ENCODE data around the gene POLR2E. TPM values are rescaled to one million over a fixed set of nuclear protein-coding genes. Genes with fewer than 3 reads are reported as not detected.

Gene POLR2E
- total and polyA plus RNA-seq, 2 of the 13 experiments (the other 11 are each of a cell fraction or from before 2014, with no cell fraction given): 140 to 272 TPM

DNA sequence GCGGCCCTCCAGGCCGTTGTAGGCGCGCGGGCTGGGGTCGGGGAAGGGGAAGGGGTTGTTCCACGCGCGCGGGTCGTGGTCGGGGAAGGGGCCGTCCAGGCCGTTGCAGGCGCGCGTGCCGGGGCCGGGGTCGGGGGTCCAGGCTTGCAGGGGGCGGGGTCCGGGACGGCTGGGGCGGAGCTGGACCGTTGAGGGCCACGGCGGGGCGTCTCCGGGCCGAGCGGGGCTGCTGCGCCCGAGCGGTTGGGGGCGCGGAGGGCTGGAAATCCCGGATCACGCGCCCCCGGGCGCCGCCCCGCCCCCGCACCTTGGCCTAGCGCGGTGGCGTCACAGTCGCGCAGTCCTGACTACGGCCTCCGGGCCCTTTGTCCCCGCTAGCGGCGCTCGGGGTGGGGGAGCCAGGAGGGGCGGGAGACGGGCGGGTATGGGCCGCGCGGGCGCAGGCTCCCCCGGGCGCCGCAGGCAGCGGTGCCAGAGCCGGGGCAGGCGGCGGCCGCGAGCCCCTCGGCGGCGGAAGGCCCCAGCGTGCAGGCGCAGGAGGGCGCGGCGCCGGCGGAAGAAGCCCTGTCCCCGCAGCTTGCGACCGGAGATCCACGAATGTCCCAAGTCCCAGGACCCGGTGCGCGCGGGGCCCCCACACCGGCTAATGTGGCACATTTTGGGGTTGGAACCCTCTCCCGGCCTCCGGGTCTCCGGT lies 9.3 kb upstream of the POLR2E start (continued):
- TF ChIP-seq, protein P1, sequence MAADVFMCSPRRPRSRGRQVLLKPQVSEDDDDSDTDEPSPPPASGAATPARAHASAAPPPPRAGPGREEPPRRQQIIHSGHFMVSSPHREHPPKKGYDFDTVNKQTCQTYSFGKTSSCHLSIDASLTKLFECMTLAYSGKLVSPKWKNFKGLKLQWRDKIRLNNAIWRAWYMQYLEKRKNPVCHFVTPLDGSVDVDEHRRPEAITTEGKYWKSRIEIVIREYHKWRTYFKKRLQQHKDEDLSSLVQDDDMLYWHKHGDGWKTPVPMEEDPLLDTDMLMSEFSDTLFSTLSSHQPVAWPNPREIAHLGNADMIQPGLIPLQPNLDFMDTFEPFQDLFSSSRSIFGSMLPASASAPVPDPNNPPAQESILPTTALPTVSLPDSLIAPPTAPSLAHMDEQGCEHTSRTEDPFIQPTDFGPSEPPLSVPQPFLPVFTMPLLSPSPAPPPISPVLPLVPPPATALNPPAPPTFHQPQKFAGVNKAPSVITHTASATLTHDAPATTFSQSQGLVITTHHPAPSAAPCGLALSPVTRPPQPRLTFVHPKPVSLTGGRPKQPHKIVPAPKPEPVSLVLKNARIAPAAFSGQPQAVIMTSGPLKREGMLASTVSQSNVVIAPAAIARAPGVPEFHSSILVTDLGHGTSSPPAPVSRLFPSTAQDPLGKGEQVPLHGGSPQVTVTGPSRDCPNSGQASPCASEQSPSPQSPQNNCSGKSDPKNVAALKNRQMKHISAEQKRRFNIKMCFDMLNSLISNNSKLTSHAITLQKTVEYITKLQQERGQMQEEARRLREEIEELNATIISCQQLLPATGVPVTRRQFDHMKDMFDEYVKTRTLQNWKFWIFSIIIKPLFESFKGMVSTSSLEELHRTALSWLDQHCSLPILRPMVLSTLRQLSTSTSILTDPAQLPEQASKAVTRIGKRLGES (CRISPR knock-in tag; IDR thresholded peaks at IDR 0.05; ENCODE audit: borderline replicate concordance): no peak
- TF ChIP-seq ZNF143 (CRISPR knock-in tag; IDR thresholded peaks at IDR 0.05) (no peak), MYC (CRISPR knock-in tag; IDR thresholded peaks at IDR 0.05; ENCODE audit: borderline replicate concordance) (no peak), ELF1 (CRISPR knock-in tag; IDR thresholded peaks at IDR 0.05) (no peak), SP2 (CRISPR knock-in tag; IDR thresholded peaks at IDR 0.05) (no peak), FIP1L1 (IDR thresholded peaks at IDR 0.05; ENCODE audit: borderline replicate concordance, insufficient read depth, low read depth, low read length) (no peak), ARID2 (CRISPR knock-in tag; IDR thresholded peaks at IDR 0.05; ENCODE audit: borderline replicate concordance) (no peak), ZNF773 (CRISPR knock-in tag; IDR thresholded peaks at IDR 0.05; ENCODE audit: borderline replicate concordance) (no peak), TSC22D2 (CRISPR knock-in tag; IDR thresholded peaks at IDR 0.05; ENCODE audit: borderline replicate concordance) (no peak), FOXO1 (CRISPR knock-in tag; IDR thresholded peaks at IDR 0.05) (no peak), KDM2A (CRISPR knock-in tag; IDR thresholded peaks at IDR 0.05; ENCODE audit: borderline replicate concordance, low read depth) (no peak), ZFP41 (CRISPR knock-in tag; IDR thresholded peaks at IDR 0.05; ENCODE audit: borderline replicate concordance) (no peak), MIER3 (CRISPR knock-in tag; IDR thresholded peaks at IDR 0.05; ENCODE audit: borderline replicate concordance) (no peak), HNF4A (CRISPR knock-in tag; IDR thresholded peaks at IDR 0.05) (no peak), RFX3 (CRISPR knock-in tag; IDR thresholded peaks at IDR 0.05) (no peak)
- TF ChIP-seq, protein P2, sequence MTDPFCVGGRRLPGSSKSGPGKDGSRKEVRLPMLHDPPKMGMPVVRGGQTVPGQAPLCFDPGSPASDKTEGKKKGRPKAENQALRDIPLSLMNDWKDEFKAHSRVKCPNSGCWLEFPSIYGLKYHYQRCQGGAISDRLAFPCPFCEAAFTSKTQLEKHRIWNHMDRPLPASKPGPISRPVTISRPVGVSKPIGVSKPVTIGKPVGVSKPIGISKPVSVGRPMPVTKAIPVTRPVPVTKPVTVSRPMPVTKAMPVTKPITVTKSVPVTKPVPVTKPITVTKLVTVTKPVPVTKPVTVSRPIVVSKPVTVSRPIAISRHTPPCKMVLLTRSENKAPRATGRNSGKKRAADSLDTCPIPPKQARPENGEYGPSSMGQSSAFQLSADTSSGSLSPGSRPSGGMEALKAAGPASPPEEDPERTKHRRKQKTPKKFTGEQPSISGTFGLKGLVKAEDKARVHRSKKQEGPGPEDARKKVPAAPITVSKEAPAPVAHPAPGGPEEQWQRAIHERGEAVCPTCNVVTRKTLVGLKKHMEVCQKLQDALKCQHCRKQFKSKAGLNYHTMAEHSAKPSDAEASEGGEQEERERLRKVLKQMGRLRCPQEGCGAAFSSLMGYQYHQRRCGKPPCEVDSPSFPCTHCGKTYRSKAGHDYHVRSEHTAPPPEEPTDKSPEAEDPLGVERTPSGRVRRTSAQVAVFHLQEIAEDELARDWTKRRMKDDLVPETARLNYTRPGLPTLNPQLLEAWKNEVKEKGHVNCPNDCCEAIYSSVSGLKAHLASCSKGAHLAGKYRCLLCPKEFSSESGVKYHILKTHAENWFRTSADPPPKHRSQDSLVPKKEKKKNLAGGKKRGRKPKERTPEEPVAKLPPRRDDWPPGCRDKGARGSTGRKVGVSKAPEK (CRISPR knock-in tag; IDR thresholded peaks at IDR 0.05; ENCODE audit: borderline replicate concordance): no peak
- TF ChIP-seq, protein P3, sequence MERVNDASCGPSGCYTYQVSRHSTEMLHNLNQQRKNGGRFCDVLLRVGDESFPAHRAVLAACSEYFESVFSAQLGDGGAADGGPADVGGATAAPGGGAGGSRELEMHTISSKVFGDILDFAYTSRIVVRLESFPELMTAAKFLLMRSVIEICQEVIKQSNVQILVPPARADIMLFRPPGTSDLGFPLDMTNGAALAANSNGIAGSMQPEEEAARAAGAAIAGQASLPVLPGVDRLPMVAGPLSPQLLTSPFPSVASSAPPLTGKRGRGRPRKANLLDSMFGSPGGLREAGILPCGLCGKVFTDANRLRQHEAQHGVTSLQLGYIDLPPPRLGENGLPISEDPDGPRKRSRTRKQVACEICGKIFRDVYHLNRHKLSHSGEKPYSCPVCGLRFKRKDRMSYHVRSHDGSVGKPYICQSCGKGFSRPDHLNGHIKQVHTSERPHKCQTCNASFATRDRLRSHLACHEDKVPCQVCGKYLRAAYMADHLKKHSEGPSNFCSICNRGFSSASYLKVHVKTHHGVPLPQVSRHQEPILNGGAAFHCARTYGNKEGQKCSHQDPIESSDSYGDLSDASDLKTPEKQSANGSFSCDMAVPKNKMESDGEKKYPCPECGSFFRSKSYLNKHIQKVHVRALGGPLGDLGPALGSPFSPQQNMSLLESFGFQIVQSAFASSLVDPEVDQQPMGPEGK (CRISPR knock-in tag; IDR thresholded peaks at IDR 0.05): peak; percentile 88
- TF ChIP-seq, protein P4, sequence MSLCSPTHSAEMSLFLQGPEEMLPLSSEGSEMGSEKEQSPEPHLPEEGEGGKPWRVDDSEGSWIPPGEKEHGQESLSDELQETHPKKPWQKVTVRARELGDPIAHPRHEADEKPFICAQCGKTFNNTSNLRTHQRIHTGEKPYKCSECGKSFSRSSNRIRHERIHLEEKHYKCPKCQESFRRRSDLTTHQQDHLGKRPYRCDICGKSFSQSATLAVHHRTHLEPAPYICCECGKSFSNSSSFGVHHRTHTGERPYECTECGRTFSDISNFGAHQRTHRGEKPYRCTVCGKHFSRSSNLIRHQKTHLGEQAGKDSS (CRISPR knock-in tag; IDR thresholded peaks at IDR 0.05; ENCODE audit: borderline replicate concordance, low read depth): no peak
- TF ChIP-seq, protein P5, sequence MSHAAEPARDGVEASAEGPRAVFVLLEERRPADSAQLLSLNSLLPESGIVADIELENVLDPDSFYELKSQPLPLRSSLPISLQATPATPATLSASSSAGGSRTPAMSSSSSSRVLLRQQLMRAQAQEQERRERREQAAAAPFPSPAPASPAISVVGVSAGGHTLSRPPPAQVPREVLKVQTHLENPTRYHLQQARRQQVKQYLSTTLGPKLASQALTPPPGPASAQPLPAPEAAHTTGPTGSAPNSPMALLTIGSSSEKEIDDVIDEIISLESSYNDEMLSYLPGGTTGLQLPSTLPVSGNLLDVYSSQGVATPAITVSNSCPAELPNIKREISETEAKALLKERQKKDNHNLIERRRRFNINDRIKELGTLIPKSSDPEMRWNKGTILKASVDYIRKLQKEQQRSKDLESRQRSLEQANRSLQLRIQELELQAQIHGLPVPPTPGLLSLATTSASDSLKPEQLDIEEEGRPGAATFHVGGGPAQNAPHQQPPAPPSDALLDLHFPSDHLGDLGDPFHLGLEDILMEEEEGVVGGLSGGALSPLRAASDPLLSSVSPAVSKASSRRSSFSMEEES (CRISPR knock-in tag; IDR thresholded peaks at IDR 0.05): no peak; the same call in 1 of the 2 replicates
